HG03575 (cell line): ENCODE results near the gene SCAMP3.
"Not testable (repeated sequence)": the region's sequence is repeated elsewhere in the genome, so short reads cannot be mapped to it uniquely, and the experiment has no call there.

Experiments
- ATAC-seq: cut with Tn5 transposase; IDR thresholded peaks from one replicate; pipeline ENCODE4 v1.9.1; 2021; ENCODE audit not compliant: unreplicated experiment, insufficient number of reproducible peaks, low FRiP score; ENCODE audit errors: extremely low read depth

Gene SCAMP3

DNA sequence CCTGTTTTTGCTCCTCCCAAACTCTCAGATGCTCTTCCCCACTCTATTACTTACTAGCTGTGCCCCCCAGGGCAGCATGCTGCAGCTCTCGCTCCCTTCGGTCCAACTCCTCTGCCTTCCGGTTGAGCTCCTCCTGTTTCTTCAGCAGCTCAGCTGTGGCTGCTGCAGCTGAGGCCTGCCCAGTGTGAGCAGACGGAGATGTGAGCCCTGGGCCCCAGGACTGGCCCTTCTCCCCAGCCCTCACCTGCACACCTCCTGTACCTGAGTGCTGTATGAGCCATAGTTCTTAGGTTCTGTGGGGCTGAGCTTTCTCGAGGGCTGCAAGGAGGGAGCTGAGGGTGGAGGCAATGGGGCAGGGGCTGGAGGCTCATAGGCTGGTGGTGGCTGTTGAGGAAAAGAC lies 1.9 kb downstream of the SCAMP3 start:
- no peak for ATAC-seq

DNA sequence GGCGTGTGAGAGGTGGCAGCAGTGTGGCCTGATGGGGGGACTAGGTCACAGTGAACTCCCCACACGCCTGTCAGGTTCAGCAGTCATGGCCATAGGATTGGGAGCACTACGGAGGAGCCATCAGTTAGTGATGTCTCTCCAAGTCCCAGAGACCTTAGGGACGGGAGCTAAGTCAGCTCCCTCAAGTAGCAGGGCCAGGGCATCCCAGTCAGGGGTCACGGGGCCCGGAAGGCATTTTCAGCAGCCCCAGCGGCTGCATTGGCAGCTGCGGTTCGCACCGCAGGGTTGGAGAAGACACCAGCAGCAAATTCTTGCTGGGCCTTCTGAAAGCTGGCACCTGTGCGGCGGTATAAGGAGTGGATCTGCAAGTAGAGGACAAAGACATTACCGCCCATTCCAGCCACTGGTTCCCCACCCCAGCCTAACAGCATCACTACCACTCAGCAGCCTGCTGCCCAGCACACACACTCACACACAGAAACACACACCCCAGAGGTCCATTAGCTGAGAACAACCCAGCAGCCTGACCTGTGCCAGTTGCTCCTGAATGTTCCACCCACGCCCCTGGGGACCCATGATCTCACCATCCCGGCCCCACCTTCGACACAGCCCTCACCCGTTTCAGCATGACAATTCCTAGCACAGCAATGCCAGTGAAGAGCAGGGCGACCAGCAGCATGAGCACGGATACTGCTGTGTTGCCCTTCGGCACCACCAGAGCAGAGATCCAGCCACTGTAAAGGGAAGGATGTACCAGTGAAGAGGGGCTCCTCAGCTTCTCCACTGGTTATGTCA lies 5.9 kb downstream of the SCAMP3 start:
- ATAC-seq = no peak

DNA sequence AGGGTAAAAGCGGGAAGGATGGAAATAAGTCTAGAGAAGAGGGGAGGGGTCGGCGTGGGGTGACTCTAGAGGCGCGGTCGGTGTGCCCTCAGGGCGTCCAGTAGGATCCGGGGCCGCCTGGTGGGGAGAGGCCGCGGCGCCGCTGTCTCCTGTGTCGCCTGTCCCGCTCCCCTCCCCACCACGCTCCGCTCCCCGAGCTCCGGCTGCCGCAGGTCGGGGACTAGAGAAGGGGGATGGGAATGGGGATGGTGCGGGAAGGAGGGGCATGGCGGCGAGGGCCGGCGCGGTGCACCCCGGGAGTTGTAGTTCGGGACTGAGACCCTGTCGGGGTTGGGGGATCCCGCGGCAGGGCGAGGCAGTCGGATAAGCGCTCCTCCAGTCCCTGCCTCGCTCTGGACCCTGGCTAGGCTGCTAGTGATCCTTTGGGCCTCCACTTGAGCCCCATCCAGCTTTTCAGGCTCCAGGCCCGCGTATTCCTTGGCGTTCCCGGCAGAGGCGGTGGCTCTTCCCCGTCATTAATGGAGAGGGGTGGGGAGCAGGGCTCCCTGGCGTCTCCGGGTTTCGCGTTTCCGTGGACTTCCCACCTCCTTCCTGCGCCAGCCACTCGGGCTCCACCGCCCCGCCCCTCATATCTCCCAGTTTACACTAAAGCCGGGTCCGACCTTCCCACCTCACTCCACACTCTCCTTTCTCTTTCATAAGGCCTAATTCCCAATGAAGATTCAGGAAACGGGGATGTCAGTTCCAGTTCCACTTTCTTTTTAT lies 6.7 kb downstream of the SCAMP3 start, which contains the start of gene ENTREP3:
ENTREP3 (minus strand) TSS at position 241 of the 765 bp plus-strand sequence. CDS start 606 bp downstream, outside the sequence.
- ATAC-seq = no peak

DNA sequence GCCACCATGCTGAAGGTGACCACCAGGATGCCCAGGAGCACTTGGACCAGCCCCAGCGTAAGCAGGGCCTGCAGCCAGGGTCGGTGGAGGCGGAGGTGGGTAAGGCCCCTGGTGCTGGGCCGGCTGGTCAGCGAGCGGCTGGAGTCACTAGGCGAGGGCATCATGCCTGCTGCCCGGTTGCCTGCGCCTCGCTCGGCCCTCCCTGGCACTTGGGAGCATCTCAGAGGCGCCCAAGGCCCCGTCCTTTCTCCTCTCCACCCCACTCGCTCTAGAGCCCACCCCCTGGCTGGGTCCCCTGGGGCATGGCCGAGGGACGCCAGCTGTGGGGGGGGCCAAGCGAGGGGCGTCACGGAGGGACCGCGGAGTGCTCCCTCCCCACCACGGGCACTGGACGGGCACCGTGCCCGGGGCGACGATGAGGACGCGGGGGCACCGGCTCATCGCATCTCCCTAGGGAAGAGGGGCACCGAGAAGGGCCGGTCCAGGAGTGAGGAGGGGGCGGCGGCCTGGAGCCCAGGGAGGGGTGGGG lies 7.4 kb downstream of the SCAMP3 start:
- ATAC-seq = no peak

DNA sequence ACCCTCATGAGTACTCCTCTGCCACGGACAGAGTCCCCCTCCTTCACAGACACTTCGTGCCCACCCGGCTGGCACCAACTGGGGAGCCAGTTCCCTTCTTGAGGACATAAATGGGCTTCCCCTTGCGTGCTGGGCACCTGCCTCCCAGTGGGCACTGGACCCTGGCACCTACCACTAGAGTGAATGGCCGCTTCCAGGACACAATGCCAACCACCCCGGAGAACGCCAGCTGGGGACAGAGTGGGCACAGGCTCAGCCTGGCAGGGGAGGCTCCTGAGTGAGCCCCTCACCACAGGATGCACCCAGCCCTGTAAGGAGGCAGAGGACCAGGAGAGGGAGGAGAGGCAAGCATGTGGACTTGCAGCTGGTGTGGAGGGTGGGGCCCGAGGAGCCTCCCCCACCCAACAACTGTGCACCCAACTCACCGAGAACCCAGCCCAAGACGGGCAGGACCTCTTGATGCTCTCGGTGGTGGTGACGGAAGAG lies 7.9 kb downstream of the SCAMP3 start:
- no peak for ATAC-seq

DNA sequence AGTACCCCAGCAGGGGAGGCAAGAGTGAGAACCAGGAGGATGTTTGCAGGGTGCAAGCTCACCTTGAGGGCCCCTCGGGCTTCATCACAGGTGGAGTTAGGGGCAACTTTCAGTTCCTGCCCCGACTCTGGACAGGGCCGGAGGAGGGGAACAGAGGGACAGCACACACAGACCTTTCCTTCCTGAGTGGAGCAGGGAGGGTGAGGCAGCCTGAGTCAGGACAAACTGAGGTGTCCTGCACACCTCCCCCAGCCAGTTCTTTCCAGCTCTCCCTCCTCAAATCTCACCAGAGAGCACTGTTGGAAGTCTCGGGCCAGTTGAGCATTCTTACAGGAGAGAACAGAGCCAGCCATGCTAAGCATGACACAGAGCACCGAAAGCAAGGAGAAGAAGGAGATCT lies 8.4 kb downstream of the SCAMP3 start:
- ATAC-seq = no peak

DNA sequence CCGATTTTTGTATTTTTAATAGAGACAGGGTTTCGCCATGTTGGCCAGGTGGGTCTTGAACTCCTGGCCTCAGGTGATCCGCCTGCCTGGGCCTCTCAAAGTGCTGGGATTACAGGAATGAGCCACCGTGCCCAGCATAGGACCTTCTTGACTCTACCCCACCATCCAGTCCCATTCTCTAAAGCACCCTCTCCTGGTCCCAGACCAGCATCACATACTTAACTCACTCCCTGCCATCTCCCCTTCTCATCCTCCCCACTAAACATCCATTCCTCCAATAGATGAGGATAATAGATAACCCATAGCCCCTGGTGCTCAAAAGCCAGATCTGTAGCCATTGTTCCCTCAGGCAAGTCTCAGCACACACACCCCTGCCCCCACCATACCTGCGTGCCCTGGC lies 9.0 kb downstream of the SCAMP3 start:
- ATAC-seq = no peak

DNA sequence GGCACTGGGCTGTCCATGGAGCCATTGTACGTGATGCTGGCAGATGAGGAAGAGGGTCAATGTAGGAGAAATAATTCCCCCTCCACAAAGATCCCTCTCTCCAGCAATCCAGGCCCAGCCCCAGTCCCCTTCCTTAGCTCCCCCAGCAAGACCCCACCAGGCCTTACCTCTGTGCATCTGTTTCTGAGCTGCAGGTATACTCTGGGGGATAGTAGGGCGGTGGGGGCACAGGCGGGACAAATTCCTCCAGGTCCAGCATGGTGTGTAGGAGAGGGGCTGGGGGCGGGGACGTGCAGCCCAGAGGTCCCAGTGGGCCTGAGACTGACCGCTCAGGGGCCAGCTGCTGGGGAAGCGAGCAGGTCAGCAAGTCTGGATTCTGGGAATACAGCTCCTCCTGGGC lies 10.6 kb downstream of the SCAMP3 start:
- no peak for ATAC-seq

DNA sequence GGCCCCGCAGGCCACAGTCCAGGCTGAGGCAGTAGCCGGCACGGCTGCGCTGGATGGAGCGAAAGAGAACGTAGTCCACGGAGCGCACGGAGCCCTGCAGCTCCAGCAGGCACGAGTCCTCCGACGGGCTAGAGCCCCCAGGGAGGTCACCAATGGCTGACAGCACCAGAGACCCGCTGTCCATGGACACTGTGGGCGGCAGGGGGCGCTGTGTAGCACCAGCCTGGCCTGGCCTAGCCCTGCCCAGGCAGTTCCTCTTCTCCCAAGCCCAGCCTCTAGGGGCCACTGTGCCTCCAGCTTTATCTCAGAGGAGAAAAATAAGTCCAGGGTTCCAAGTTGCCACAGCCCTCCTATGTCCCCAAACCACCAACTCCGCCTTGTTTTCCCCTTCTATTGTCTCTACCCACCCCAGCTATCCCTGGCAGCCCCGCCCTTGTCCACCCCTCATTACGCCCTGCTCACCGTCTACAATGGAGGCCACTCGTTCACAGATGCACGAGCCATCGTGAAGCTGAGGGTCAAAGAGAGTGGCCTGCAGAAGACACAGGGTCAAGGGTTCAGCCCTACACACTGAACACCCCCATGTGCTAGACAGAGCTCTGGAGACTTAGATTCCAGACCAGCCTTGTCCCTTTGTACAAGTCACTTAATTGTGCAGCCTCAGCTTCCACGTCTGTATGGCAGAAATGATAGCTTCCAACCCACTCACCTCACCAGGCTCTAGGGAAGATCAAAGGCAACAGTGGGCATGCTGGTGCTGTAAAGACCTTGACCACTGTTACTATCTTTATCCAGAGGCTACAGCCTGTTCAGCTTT lies 11.3 kb downstream of the SCAMP3 start:
- no peak for ATAC-seq

DNA sequence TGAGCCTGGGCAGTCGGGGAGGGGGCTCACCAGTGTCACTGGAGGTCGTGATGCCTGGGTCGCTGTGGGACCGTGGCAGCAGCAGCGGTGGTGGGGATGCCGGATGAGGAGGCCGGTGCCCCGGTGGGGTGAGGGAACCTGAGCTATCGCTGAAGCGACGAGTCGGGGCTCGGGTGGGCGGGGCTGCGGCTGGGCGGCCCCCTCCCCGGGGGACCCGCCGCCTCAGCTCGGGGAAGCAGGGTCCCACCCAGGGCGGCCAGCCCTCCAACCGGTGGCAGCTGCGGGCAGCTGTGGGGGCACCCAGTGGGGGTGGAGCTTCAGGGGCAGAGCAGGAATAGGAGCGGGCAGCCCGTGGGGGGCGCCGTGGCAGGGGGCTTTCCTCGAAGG lies 11.9 kb downstream of the SCAMP3 start:
- ATAC-seq = no peak

DNA sequence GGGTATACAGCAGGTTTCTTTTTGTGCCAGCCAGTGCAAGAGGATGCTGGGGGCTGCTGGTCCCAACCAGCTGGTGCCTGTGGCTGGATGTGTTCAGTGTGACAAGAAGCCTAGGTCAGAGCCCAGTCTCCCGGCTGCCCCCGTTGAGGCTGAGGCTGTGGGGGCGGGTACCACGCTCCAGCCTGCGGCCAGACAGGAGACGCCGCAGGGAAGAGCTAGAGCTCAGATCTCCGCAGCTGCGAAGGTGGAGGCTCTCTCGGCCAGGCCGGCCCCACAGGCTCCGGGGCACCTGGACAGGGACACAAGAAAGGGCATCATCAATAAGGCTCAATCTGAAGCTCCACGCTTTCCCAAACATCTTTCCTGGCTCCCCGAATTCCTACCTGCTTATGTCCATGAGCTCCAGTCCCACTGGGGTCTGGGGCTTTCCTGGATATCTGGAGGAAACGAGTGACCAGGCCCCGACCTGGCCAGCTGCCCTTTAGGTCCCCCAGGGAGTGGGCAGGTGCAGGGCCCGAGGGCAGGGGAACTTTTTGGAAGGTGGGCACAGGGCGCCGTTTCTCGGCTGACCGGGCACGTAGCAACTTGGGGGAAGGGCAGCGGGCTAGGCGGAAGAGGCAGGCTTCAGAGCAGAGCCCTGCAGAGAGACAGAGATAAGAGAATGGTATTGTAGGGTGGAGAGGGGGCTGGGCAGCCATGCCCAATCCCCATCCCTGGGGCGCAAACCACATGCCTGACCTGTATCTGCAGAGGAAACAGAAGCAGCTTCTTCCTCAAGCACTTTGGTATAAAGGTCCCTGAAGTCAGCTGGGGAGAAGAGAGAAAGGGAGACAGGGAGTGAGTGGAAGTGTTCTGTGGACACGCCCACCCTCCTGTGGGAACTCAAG lies 14.2 kb downstream of the SCAMP3 start:
- no peak for ATAC-seq

DNA sequence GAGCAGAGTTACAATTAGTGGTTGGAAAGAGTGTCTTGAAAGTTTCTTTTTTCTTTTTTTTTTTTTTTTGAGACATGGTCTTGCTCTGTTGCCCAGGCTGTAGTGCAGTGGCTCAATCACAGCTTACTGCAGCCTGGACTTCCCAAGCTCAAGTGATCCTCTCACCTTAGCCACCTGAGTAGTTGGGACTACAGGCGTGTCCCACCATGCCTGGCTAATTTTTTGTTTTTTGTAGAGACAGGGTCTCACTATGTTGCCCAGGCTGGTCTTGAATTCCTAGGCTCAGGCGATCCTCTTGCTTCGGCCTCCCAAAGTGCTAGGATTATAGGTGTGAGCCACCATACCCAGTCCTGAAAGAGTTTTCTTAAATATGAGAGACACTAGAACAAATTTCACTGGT lies 15.4 kb downstream of the SCAMP3 start:
- ATAC-seq = not testable (repeated sequence)

DNA sequence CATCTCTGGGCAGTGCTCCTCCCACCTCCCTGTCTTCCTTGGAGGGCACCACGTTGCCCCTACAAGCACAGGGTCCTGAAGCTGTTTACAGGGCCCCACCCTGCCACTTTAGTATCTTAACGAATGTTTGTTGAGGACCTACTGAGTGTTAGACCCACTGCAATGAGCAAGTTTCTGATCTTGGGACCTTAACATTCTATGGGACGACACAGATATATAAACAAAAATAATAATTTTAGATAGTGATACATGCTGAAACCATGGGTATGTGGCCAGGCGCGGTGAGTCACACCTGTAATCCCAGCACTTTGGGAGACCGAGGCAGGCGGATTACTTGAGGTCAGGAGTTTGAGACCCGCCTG lies 17.0 kb downstream of the SCAMP3 start:
- ATAC-seq = no peak

DNA sequence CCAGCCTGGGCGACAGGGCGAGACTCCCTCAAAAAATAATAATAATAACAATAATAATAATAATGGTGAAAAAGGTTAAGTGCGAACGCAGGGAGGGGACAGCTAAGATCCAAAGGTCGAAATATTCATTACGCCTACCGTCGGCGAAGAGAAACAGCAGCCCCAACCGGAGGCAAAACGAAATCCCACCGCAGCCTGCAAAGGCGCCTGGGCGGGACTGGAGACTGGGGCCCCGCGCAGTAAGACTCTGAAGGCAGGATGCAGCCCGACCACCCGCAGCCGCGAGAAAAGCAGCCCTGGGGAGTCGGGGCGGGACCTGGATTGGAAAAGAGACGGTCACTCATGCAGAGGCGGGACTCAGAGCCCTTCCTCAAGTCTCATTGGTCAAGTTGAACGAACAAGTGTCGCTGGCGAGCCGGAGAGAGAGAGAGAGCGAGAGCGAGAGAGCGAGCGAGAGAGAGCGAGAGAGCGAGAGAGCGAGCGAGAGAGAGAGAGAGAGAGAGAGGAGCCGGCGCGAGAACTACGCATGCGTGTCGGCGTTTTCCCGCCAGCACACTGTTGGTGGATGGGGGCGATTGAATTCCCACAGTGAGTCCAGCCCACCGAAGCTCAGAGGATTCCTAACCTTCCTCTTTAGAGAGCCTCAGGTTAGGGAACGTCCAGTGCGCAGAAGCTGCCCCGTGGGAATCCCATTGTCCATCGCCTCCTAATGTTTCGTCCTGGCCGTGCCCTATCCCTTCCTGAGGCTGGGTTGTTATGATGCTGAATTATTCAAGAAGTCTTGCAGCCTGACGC lies 17.6 kb downstream of the SCAMP3 start:
- peak; percentile 37 for ATAC-seq

DNA sequence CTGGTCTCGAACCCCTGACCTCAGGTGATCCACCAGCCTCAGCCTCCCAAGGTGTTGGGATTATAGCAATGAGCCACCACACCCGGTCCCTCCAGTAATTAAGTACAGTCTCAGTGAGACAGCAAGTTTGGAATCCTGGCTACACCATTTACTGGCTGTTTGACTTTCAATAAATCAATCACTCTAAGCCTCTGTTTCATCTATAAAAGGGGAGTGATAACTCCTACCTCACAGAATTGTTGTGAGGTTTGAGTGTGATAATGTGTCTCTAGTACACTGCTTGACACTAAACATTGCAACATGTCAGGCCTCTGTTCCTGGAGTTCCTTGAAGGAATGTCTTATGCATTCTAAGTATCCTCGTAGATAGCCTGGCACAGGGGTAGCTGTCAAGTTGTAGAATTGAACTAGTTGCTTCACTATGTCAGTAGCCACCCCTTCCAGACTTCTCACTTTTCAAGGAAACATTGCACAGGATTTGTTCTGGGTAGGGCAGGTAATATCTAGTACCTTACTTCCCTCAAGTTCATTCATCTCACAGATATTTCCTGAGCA lies 19.3 kb downstream of the SCAMP3 start:
- no peak for ATAC-seq

DNA sequence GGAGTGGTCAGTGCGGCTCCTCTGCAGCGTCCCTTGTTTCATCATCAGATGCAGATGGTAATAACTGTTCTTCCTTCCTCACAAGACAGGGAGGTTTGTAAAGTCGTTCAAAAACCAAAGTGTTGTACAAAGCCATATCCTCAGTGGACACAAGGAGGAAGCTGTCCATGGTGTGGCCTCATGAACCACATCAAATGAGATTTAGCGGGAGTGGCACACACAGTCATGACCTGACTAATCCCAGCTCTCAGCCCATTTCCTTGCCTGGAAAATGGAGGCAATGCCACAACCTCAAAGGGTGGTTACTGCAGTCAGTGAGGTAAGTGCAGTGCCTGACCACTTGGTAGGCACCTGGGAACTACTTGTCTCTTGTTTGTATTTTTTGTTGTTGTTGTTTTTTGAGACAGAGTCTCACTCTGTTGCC lies 20.3 kb downstream of the SCAMP3 start:
- no peak for ATAC-seq

DNA sequence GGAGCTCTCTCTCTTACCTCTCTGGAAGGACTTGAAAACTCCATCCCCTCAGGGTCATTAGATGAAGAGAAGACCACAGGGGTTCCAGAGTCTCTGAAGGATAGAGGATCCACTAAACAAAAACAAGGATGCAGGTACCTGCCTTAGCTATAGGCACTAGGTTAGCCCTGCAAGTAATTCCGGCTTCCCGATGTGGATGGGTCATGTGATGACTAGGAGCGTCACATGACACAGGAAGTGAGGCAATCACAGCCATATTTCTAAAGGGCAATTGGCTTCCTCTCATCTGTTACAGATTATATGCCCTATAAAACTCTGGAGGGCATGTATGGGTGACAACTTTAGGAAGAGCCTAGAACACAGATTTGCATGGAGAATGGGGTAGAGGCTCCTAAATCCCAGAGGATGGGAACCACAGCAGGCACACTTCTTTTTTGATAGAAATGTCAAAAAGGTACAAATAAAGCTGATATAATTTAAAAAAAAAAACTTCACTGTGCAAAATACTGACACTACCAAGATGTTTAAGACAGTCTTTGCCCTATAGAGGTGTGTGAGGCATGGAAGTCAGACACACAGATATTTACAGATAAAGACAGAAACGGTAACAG lies 21.0 kb downstream of the SCAMP3 start:
- no peak for ATAC-seq
